Measurements from ENCODE around the gene PHLDA3.

GRCh38 chr1:201504179-201504631 is 35.2 kb upstream of the PHLDA3 start:
- no peak for TF ChIP-seq CTCF (IDR thresholded peaks at IDR 0.05 in 8 of 11, conservative IDR thresholded peaks at IDR 0.05 in 3 of 11)
- no peak for TF ChIP-seq POLR2A (IDR thresholded peaks at IDR 0.05)
